Fibroblast of peridontal ligament (primary cell): ENCODE data around the gene MPST.
A peak's percentile ranks its signal among the peaks of the same experiment; 100 is the strongest.
"Not testable (repeated sequence)": the region's sequence is repeated elsewhere in the genome, so short reads cannot be mapped to it uniquely, and the experiment has no call there.

Experiments used
- DNase-seq: peaks from one replicate; pipeline ENCODE4 v3.0.0-alpha.2; 2010; ENCODE audit errors: extremely low read depth

MPST gene

DNA sequence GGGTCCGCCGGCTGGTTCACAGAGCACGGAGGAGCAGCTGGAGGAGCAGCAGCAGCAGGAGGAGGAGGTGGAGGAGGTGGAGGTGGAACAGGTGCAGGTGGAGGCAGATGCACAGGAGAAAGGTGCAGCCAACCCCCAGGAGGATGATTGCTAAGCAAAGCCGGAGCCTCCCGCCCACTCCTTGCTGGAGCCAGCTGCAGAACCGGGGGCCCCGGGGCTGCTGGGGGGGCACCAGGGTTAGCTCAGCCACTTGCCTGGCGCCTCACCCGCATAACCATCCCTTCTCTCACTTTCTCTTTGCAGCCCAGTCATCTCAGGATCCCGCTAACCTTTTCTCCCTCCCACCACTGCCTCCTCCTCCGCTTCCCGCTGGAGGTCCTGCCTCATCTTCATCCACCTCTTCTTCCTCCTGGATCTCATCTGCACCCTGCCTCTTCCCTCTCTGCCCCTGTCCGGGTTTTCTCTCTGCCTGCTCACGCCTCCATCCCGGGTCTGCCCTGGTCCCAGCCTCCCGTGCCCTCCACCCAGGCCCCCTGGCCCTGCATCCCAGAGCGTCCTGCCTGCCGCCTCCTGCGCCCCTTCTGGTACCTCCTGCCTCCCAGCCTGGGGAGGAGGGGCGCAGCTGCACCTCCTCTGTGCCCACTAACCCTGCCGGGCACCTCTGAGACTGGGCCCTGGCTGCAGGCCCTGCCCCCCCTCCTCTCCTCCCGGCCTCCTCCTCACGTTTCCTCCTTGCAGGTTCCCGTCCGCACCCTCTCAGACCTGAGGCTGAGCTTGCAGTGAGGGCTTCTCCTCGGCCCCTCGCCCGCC, 41.5 kb downstream of the MPST start:
- no peak for DNase-seq

- DNase-seq: no peak
These were observed 42.3 kb downstream of the MPST start for GRCh38 chr22:37061611-37062375.

- no peak for DNase-seq
These were observed 42.8 kb downstream of the MPST start for GRCh38 chr22:37062376-37062675.

GRCh38 chr22:37062702-37063381, 43.3 kb downstream of the MPST start:
- no peak for DNase-seq

DNA sequence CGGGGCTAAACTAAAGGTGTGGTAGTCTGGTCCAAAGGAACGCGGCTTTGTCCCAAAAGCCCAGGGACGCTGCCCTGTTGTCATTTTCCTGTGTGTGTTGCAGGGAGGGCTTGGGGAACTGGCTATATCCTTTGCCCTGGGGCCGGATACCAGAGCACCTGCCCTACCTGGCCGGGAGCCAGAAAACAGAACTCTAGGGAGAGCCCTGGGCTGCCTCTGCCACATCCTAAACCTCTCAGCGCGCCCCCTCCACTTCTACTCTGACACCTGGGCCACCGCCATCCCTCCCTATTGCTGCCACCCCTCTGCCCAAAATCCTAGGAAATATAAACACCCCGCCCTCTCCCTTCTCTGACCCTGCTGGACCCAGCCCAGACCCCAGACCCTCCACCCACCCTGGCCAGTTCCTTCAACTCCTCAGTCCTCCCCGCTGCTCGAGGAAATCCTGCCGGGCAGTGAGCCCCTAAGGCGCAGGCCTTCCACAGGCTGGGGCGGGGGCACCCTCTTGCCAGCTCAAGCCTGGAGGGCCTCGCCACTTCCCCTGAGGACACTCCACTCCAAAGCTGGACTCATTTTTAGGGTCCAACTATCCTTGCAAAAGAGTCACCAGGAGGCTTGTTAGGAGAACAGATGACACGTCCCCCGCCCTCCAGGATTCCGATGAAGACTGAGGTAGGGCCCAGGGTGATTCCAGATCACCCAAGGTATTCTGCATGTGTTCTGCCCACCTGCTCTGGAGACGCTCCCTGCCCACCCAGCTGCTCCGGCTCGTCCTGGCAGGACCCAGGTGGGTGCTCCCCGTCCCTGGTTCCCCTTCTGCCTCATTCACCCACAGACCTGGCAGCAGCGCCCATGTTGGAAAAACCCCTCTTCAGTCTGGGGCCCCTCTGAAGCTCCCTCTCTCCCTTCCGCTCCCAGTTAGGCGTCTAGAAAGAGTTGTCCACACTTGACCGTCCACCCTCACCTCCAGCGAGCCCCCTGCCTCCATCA, 44.2 kb downstream of the MPST start:
- DNase-seq: no peak

- DNase-seq: no peak
These were observed 45.0 kb downstream of the MPST start for GRCh38 chr22:37064553-37064952.

- no peak for DNase-seq
These were observed 45.6 kb downstream of the MPST start for GRCh38 chr22:37065180-37065579.

DNA sequence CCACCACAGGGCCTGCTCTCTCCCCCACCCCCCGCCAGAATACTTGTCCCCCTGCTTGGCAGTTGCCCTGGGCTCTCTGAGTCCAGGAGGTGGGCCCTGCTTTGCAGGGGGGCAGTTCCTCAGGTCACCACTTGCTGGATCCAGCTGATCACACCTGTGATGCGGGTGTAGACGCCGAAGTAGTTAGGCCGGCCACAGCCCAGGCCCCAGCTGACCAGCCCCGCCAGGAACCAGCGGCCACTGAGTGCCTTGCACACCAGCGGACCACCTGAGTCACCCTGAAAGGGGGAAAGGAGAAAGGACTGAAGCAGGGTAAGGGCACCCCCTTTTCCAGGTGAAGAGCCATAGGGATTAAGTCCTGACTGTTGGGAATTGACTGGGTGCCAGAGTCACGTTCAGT, 46.4 kb downstream of the MPST start:
- DNase-seq: no peak

GRCh38 chr22:37067428-37067827, 47.9 kb downstream of the MPST start:
- no peak for DNase-seq

DNA sequence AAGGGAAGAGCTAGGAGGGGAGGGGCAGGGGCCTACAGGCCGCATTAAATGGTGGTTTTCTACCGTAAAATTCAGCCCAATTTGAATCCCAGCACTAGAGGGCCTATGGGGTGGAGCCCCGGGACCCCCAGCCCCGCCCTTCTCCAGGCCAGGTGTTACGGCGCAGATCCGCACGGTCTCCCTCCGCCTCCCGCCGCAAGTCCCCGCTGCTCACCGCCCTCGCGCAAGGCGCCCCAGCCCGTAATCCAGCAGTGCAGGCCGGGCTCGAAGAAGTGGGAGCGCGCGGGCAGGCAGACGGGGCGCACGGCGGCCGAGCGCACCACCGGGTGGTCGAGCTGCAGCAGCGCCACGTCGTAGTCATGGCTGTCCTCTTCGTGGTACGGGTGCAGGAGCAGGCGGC, 49.3 kb downstream of the MPST start:
- DNase-seq: no peak

DNA sequence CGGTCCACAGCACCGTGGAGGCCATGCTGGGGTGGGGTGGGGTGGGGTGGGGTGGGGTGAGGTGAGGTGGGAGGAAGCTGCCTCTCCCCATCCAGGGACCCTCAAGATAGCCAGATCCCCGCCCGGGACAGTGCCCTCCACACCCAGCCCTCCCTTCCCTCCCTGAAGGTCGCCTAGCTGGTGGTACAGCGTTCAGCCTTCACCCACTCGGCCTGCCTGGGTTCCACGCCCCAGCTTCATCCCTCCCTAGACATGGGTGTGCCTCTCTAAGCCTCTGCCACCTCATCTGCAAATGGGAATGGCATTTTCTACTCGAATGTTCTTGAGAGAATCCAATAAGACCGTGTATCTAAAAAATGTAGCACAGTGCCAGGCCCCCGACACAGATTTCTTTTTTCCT, 49.8 kb downstream of the MPST start:
- DNase-seq: no peak

DNA sequence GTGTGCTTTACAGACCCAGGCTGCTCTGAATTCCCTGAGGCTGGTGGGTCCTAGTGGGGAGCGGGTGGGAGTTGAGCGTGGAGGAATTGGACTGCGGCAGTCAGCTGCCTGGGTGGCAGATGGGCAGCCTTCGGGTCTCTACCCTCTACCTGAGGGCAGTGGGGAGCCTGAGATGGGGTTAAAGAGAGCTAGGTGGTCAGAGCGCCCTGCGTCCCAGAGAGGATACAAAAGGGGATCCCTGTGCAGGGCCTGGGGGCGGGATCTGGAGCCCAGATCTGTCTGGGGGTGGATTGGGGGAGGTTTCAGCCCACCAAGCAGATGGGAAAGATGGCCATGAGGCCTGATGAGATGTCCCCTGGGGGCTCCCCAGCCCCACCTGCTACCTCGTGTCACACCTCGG, 50.2 kb downstream of the MPST start:
- no peak for DNase-seq

GRCh38 chr22:37070334-37070733, 50.8 kb downstream of the MPST start:
- no peak for DNase-seq

- no peak for DNase-seq
These were observed 51.2 kb downstream of the MPST start for GRCh38 chr22:37070744-37071143.

- DNase-seq: not testable (repeated sequence)
These were observed 52.5 kb downstream of the MPST start for GRCh38 chr22:37071850-37072592.

DNA sequence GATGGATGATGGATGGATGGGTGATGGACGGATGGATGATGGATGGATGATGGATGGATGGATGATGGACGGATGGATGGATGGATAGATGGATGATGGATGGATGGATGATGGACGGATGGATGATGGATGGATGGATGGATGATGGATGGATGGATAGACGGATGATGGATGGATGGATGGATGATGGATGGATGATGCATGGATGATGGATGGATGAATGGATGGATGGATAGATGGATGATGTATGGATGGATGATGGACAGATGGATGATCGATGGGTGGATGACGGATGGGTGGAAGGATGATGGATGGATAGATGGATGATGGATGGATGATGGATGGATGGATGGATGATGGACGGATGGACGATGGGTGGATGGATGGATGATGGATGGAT, 53.1 kb downstream of the MPST start:
- no peak for DNase-seq

DNA sequence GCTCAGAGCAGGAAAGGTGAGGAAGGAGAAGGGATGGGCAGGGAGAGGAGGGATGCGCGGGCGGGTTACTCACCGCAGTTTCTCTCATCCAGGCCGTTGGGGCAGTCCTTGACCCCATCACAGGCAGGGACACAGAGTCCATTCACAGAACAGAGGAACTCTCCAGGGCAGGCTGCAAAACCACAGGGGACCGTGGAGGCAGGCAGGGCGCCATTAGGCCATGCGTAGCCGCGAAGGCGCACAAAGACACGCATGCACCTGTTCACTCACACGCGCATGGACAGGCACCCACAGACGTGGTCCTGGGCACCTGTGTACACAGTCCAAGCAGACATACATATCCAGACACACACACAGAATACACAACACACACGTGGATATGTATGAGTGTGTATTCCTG, 55.0 kb downstream of the MPST start:
- no peak for DNase-seq

DNA sequence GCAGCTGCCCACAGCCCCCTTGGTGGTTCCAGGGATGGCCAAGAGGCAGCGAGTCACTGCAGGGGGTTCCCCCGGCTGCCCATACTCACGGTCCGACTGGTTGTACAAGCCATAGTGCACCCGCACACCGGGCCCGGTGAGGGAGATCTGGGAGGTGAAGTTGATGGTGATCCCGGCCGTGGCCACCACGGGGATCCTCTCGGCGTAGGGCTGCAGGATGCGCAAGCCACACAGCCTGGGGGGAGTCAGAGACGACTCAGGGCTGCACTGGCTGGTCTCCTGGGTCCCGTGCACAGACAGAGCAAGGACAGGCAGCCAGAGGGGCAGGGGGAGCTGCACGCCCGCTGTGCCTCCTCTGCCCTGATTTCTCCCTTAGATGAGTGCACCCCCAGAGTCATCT, 55.5 kb downstream of the MPST start:
- DNase-seq: no peak

DNA sequence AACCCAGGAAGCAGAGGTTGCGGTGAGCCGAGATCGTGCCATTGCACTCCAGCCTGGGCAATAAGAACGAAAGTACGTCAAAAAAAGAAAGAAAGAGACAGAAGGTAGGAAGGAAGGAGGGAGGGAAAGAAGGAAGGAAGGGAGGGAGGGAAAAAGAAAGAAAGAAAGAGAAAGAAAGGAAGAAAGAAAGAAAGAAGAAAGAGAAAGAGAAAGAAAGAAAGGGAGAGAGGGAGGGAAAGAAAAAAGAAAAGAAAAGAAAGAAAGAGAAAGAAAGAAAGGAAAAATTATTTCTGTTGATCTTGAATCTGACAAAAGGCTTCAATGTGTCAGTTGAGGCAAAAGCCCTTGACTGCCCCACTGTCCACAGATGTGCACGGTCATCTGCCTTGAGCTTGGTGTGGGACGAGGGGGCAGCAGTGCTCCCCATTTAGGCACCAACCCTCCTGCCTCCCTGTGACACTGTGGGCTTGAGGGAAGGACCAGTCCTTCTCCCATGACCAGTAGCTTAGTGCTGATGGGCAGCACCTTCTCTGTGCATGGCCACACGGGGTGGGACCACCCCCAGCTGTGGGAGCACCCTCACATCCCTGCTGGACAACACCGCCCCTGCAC, 56.4 kb downstream of the MPST start:
- no peak for DNase-seq

DNA sequence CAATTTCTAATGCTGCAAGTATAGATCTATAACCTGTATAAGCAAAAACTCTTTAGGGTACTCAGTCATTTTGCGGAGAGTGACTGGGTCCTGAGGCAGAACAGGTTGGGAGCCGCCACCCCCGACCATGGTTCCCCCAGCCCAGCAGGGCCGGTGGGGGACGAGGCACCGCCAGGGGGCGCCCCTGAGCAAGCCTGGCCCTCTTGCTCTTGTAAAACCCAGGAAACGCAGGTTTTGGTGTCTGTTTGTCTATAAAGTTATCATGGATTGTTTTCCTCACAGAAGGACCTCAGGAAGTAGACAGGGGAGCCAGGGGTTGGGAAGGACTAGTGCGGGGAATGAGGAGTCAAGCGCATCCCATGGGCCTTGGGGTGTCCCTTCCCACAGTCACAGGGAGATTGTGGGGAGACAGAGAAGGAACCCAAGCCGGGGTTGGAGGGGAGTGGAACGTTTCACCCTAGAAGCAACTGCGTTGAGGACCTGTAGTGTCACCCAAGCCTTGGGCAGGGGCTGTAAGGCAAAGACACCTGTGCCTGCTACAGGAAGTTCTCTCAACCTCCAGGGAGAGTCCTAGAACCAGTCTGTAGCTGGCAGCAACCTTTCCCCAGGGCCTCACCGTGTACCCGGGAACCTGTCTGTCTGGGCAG, 58.4 kb downstream of the MPST start:
- peak; percentile 39 for DNase-seq
